Esophagus muscularis mucosa (tissue), 4 donors: ENCODE measurements around the gene EMP3. TPM values are rescaled to one million over a fixed set of nuclear protein-coding genes. Genes with fewer than 3 reads are reported as not detected.
A peak's percentile ranks its signal among the peaks of the same experiment; 100 is the strongest.
"Not testable (repeated sequence)": the region's sequence is repeated elsewhere in the genome, so short reads cannot be mapped to it uniquely, and the experiment has no call there.

Experiments
- DNase-seq: peaks from one replicate; pipeline ENCODE4 v3.0.0-alpha.2; 2017; ENCODE audit errors: extremely low spot score
- H3K27ac ChIP-seq, 4 donors: fragments of 200-600 bp; sonication (generic); replicated peaks in 1 of 4; 1 replicate in 3 of 4; 2 replicates in 1 of 4; pipeline ENCODE4 v1.5.1; 2016 to 2019; ENCODE audit warnings: mild to moderate bottlenecking in 1 of 4
- H3K27me3 ChIP-seq, 4 donors: fragments of 200-600 bp; sonication (generic); one replicate each; pipeline versions ENCODE4 v1.5.1 to v1.6.0; 2016 to 2019
- H3K36me3 ChIP-seq, 4 donors: fragments of 200-600 bp; sonication (generic); one replicate each; pipeline ENCODE4 v1.5.1; 2016 to 2019
- H3K4me1 ChIP-seq, 4 donors: fragments of 200-600 bp; sonication (generic); one replicate each; pipeline ENCODE4 v1.5.1; 2016 to 2019
- H3K4me3 ChIP-seq, 4 donors: fragments of 200-600 bp; sonication (generic); 1 replicate in 2 of 4; 2 replicates in 2 of 4; pipeline ENCODE4 v1.5.1; 2016 to 2019; ENCODE audit warnings: mild to moderate bottlenecking in 4 of 4, moderate library complexity in 1 of 4
- H3K9me3 ChIP-seq, 4 donors: fragments of 200-600 bp; sonication (generic); 1 replicate in 3 of 4; 2 replicates in 1 of 4; pipeline ENCODE4 v1.5.1; 2016 to 2019
- EP300 ChIP-seq: sonication (generic); formaldehyde crosslinking; IDR thresholded peaks from one replicate; pipeline ENCODE4 v1.6.1; 2017; ENCODE audit warnings: antibody characterized with exemption
- POLR2A ChIP-seq: fragments of 450-650 bp; IDR thresholded peaks from one replicate; pipeline ENCODE4 v1.6.1; 2017; ENCODE audit warnings: antibody characterized with exemption, moderate library complexity, mild to moderate bottlenecking, low read depth
- POLR2AphosphoS5 ChIP-seq, 2 donors: sonication (generic); formaldehyde crosslinking; IDR thresholded peaks; one replicate each; pipeline ENCODE4 v1.6.1; 2017; ENCODE audit warnings: antibody characterized with exemption in 2 of 2
- WGBS: methylation state at CpG from one replicate; pipeline ENCODE4 v1.1.5; 2018; 5-methylcytosine and 5-hydroxymethylcytosine counted together
- intact Hi-C: fragments of 100-400 bp; cut with DNase I; formaldehyde crosslinking; loops from one replicate; pipeline ENCODE4 v1.15.1; 2023
- total RNA-seq, 4 donors: library from RNA; depleted of rRNA; stranded (reverse); fragments of >200 nt; gene quantifications; one replicate each; pipeline versions ENCODE4 v1.1.0 to v1.2.1, GENCODE V29; 2016
- TF ChIP-seq, protein P1 (sequence below), 3 experiments: fragments of 200-600 bp in 2 of 3; fragments of 450-650 bp in 1 of 3; sonication (generic) in 2 of 3; IDR thresholded peaks; one replicate each; pipeline ENCODE4 v1.5.1; 2017 to 2019; ENCODE audit warnings: antibody characterized with exemption in 3 of 3, mild to moderate bottlenecking in 2 of 3, moderate library complexity in 1 of 3

EMP3 gene
- total RNA-seq, 4 donors from 2014 or later: 54.8 to 115 (median 59.6) TPM

- no peak overlapping the region for H3K27ac ChIP-seq
- peaks cover 8 to 18% (median 17%) of the 10 kb centered on the region in 4 donors for H3K4me1 ChIP-seq
- H3K36me3 ChIP-seq: peaks cover 0 to 24% (median 0%) of the 10 kb centered on the region in 4 donors
- peaks cover 0 to 22% (median 0%) of the 10 kb centered on the region in 4 donors for H3K27me3 ChIP-seq
- peaks cover 0 to 21% (median 11%) of the 10 kb centered on the region in 4 donors for H3K9me3 ChIP-seq
- H3K4me3 ChIP-seq: no peak overlapping the region
- TF ChIP-seq POLR2A (no peak), POLR2AphosphoS5 (IDR thresholded peaks at IDR 0.05) (no peak), EP300 (no peak)
- TF ChIP-seq, protein P1, sequence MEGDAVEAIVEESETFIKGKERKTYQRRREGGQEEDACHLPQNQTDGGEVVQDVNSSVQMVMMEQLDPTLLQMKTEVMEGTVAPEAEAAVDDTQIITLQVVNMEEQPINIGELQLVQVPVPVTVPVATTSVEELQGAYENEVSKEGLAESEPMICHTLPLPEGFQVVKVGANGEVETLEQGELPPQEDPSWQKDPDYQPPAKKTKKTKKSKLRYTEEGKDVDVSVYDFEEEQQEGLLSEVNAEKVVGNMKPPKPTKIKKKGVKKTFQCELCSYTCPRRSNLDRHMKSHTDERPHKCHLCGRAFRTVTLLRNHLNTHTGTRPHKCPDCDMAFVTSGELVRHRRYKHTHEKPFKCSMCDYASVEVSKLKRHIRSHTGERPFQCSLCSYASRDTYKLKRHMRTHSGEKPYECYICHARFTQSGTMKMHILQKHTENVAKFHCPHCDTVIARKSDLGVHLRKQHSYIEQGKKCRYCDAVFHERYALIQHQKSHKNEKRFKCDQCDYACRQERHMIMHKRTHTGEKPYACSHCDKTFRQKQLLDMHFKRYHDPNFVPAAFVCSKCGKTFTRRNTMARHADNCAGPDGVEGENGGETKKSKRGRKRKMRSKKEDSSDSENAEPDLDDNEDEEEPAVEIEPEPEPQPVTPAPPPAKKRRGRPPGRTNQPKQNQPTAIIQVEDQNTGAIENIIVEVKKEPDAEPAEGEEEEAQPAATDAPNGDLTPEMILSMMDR (IDR thresholded peaks at IDR 0.05): no peak
- intact Hi-C loops: no loop called here
- WGBS: 90% methylated on average over 3 of the region's 3 CpGs
- no peak for DNase-seq
Measured at GRCh38 chr19:48287748-48288147, 37.6 kb upstream of the EMP3 start.

GRCh38 chr19:48290401-48290770 lies 35.0 kb upstream of the EMP3 start:
- Histone ChIP-seq H3K4me3 (peak overlapping the region; percentile 41 to 58 (median 46)), H3K36me3 (peaks cover 0 to 9% (median 0%) of the 10 kb centered on the region in 4 donors), H3K27me3 (peaks cover 0 to 38% (median 0%) of the 10 kb centered on the region in 4 donors), H3K9me3 (peaks cover 0 to 10% (median 4%) of the 10 kb centered on the region in 4 donors), H3K27ac (no peak overlapping the region), H3K4me1 (peaks cover 8 to 18% (median 17%) of the 10 kb centered on the region in 4 donors)
- 18% methylated on average over 9 of the region's 10 CpGs for WGBS
- TF ChIP-seq, protein P1 (IDR thresholded peaks at IDR 0.05): no peak
- TF ChIP-seq POLR2AphosphoS5 (IDR thresholded peaks at IDR 0.05) (no peak), EP300 (no peak), POLR2A (no peak)
- intact Hi-C loops: no loop called here
- DNase-seq: no peak

DNA sequence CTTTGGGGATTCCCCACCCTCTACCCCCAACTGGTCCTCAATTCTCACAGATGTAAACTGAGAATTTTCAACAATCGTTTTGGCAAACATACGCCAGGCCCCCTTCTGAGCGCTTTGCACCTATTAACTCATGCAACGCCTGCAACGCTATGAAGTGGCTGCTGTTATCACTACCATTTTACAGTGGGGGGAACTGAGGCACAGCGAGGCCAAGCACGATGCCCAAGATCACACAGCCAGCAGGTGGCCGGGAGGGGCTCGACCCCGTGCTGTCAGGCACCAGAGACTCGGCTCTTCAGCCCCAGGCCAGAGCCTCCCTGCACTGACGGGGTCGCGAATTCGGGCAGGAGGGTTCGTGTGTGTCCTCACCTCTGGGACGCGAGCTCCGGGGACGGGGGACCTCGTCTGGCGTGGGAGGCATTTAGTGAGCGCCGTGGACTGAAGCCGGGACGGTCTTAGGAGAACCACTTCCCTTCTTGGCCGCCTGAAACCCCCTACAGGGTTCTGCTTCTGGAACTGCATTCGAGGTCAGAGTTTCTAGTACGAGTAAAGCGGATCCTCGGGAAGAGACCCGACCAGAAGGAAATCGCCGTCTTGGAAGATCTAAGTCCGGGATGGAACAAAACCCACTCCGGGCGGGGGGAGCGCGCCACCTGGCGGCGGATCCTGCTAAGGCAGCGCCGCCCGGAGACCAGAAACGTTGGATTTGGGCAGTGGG lies 34.4 kb upstream of the EMP3 start:
- Histone ChIP-seq H3K27me3 (peaks cover 0 to 38% (median 0%) of the 10 kb centered on the region in 4 donors), H3K36me3 (peaks cover 0 to 5% (median 0%) of the 10 kb centered on the region in 4 donors), H3K9me3 (peaks cover 0 to 10% (median 4%) of the 10 kb centered on the region in 4 donors), H3K4me1 (peaks cover 8 to 18% (median 17%) of the 10 kb centered on the region in 4 donors), H3K4me3 (peak overlapping the region; percentile 41 to 58 (median 46)), H3K27ac (peak overlapping the region in 1 of 4 donors; percentile 46)
- 0% methylated on average over 8 of the region's 45 CpGs for WGBS
- intact Hi-C loops: loop anchor here (1.0 kb wide), 1 partner anchor 24 kb away; no protein-coding TSS in a partner anchor
- DNase-seq: no peak
- TF ChIP-seq POLR2AphosphoS5 (IDR thresholded peaks at IDR 0.05) (peak in 1 of 2 donors; percentile 34), POLR2A (no peak), EP300 (no peak)
- TF ChIP-seq, protein P1 (IDR thresholded peaks at IDR 0.05): peak; percentile 96 to 99 (median 96)

- WGBS: 34% methylated on average over 11 of the region's 11 CpGs
- intact Hi-C loops: loop anchor here (1.0 kb wide), 1 partner anchor 24 kb away; no protein-coding TSS in a partner anchor
Measured at GRCh38 chr19:48291489-48291815, 33.9 kb upstream of the EMP3 start.

DNA sequence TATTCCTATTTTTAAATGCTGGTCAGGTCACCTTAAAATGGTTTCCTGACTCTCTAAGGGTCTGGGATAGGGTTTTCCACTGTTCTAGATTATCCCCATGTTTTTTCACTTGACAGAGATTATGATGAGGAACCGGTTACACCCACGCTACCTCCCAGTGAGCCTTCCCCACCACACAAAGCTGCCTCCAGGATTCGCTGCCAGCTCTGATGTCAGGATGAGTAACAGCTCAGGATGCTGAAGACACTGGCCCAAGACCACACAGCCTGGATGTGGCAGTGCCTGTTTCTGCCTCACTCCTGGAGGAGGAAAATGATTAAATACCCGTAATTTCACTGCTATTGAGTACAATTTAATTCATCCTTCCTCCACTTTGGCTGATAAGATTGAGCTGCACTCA lies 32.6 kb upstream of the EMP3 start:
- H3K4me1 ChIP-seq: peaks cover 8 to 18% (median 17%) of the 10 kb centered on the region in 4 donors
- H3K27ac ChIP-seq: no peak overlapping the region
- TF ChIP-seq EP300 (no peak), POLR2A (no peak), POLR2AphosphoS5 (IDR thresholded peaks at IDR 0.05) (no peak)
- TF ChIP-seq, protein P1 (IDR thresholded peaks at IDR 0.05): no peak
- no peak overlapping the region for H3K4me3 ChIP-seq
- peaks cover 0 to 38% (median 0%) of the 10 kb centered on the region in 4 donors for H3K27me3 ChIP-seq
- no peaks in the 10 kb centered on the region for H3K9me3 ChIP-seq
- no peak for DNase-seq
- intact Hi-C loops: no loop called here
- 98% methylated on average over 4 of the region's 4 CpGs for WGBS
- H3K36me3 ChIP-seq: no peaks in the 10 kb centered on the region

More at GRCh38 chr19:48291489-48291815, 33.9 kb upstream of the EMP3 start:
- H3K36me3 ChIP-seq, H3K9me3 ChIP-seq, DNase-seq, H3K27ac ChIP-seq: not testable (repeated sequence)
- peaks cover 8 to 18% (median 17%) of the 10 kb centered on the region in 4 donors for H3K4me1 ChIP-seq
- peaks cover 0 to 38% (median 0%) of the 10 kb centered on the region in 4 donors for H3K27me3 ChIP-seq
- H3K4me3 ChIP-seq: peak overlapping the region in 3 of 4 donors; percentile 41 to 47 (median 46)
